SK-N-SH (cell line): ENCODE data around the gene PBX1. TPM values are rescaled to one million over a fixed set of nuclear protein-coding genes. Genes with fewer than 3 reads are reported as not detected.

Experiments
- CTCF ChIA-PET: fragments of 300-600, 350-600 bp; formaldehyde crosslinking; extraction: SDS; loops from one replicate; lab custom pipeline; 2021; lab: Yijun Ruan, JAX
- POLR2A ChIA-PET: fragments of 350-600 bp; sonication (Branson Sonifier 250); formaldehyde crosslinking; extraction: SDS; loops from one replicate; lab custom pipeline; 2020; ENCODE audit warnings: antibody characterized with exemption, inconsistent platforms; lab: Yijun Ruan, JAX
- DNase-seq: peaks from one replicate; pipeline ENCODE4 v3.0.0; 2012
- H2AFZ ChIP-seq: fragments of 200-600 bp; sonication (generic); 2 replicates; pipeline ENCODE4 v1.8.1; 2016; ENCODE audit warnings: antibody characterized with exemption, mild to moderate bottlenecking, low read depth
- H3F3A ChIP-seq: fragments of 200-600 bp; sonication (generic); replicated peaks from 2 replicates; pipeline ENCODE3; 2016; ENCODE audit warnings: antibody characterized with exemption, mild to moderate bottlenecking; ENCODE audit not compliant: insufficient read depth
- H3K27ac ChIP-seq, 2 experiments: fragments of 200-500 bp in 1 of 2; fragments of 200-600 bp in 1 of 2; sonication (Bioruptor generic) in 1 of 2; sonication (generic), shearing (Covaris generic) in 1 of 2; 2 replicates each; pipeline versions ENCODE4 v1.5.1 to v1.6.1; 2014 to 2016; ENCODE audit warnings: low read depth in 2 of 2, inconsistent platforms in 1 of 2, low read length in 1 of 2, mild to moderate bottlenecking in 1 of 2, mixed read lengths in 1 of 2
- H3K27me3 ChIP-seq: fragments of 200-600 bp; sonication (generic), shearing (Covaris generic); 2 replicates; pipeline ENCODE4 v1.6.1; 2016; ENCODE audit warnings: mixed run types; ENCODE audit not compliant: insufficient read depth
- H3K36me3 ChIP-seq, 2 experiments: fragments of 200-500 bp in 1 of 2; fragments of 200-600 bp in 1 of 2; sonication (Bioruptor generic) in 1 of 2; sonication (generic) in 1 of 2; replicated peaks in 1 of 2; 2 replicates each; pipeline versions ENCODE3 to v1.5.1; 2014 to 2016; ENCODE audit warnings: low read length in 1 of 2, mild to moderate bottlenecking in 1 of 2; ENCODE audit not compliant: insufficient read depth in 2 of 2, control insufficient read depth in 1 of 2
- H3K4me1 ChIP-seq, 2 experiments: fragments of 200-500 bp in 1 of 2; fragments of 200-600 bp in 1 of 2; sonication (Bioruptor generic) in 1 of 2; sonication (generic), shearing (Covaris generic) in 1 of 2; 2 replicates each; pipeline versions ENCODE4 v1.5.1 to v1.6.1; 2014 to 2016; ENCODE audit warnings: low read depth in 1 of 2, low read length in 1 of 2, mixed run types in 1 of 2; ENCODE audit not compliant: insufficient read depth in 2 of 2, control insufficient read depth in 1 of 2
- H3K4me2 ChIP-seq: fragments of 200-600 bp; sonication (generic), shearing (Covaris generic); 2 replicates; pipeline ENCODE4 v1.6.1; 2017; ENCODE audit warnings: mixed run types
- H3K4me3 ChIP-seq, 2 experiments: fragments of 200-500 bp in 1 of 2; fragments of 200-600 bp in 1 of 2; sonication (Bioruptor generic) in 1 of 2; sonication (generic), shearing (Covaris generic) in 1 of 2; 2 replicates each; pipeline versions ENCODE4 v1.5.1 to v1.8.1; 2014 to 2016; ENCODE audit warnings: low read depth in 2 of 2, inconsistent platforms in 1 of 2, low read length in 1 of 2, mild to moderate bottlenecking in 1 of 2, mixed read lengths in 1 of 2, moderate library complexity in 1 of 2
- H3K79me2 ChIP-seq: fragments of 200-600 bp; sonication (generic); 2 replicates; pipeline ENCODE4 v1.8.1; 2017; ENCODE audit warnings: mild to moderate bottlenecking; ENCODE audit not compliant: insufficient read depth
- H3K9ac ChIP-seq: fragments of 200-600 bp; sonication (generic); 2 replicates; pipeline ENCODE4 v1.6.1; 2017; ENCODE audit warnings: mixed run types
- H3K9me2 ChIP-seq: fragments of 200-600 bp; sonication (generic); 2 replicates; pipeline ENCODE4 v1.6.1; 2017; ENCODE audit warnings: mixed run types
- H3K9me3 ChIP-seq: fragments of 200-600 bp; sonication (generic); 2 replicates; pipeline ENCODE4 v1.6.1; 2017; ENCODE audit warnings: mixed run types, mild to moderate bottlenecking, moderate library complexity
- H4K20me1 ChIP-seq: fragments of 200-600 bp; sonication (generic); 2 replicates; pipeline ENCODE4 v1.6.1; 2017; ENCODE audit warnings: mild to moderate bottlenecking, mixed run types; ENCODE audit not compliant: insufficient read depth
- ELF1 ChIP-seq: IDR thresholded peaks from 2 replicates; pipeline ENCODE4 v1.4.0; 2012
- FOSL2 ChIP-seq: IDR thresholded peaks from 2 replicates; pipeline ENCODE4 v1.4.0; 2012; ENCODE audit warnings: low read depth, mild to moderate bottlenecking, moderate library complexity, borderline replicate concordance
- FOXJ3 ChIP-seq: sonication (generic); formaldehyde crosslinking; IDR thresholded peaks from 2 replicates; pipeline ENCODE4 v1.5.1; 2020; ENCODE audit warnings: mild to moderate bottlenecking, missing genetic modification reagents
- GABPA ChIP-seq: IDR thresholded peaks from 2 replicates; pipeline ENCODE4 v1.4.0; 2012; ENCODE audit warnings: low read depth, mild to moderate bottlenecking
- GATA2 ChIP-seq: sonication (generic); formaldehyde crosslinking; IDR thresholded peaks from 2 replicates; pipeline ENCODE4 v1.5.0; 2020; ENCODE audit warnings: mild to moderate bottlenecking, missing genetic modification reagents
- IRF3 ChIP-seq: fragments of 150-350 bp; IDR thresholded peaks from 2 replicates; pipeline ENCODE4 v1.6.1; 2016; ENCODE audit warnings: mild to moderate bottlenecking, low read depth, low read length
- JUND ChIP-seq: IDR thresholded peaks from 2 replicates; pipeline ENCODE4 v1.4.0; 2012
- MAX ChIP-seq: IDR thresholded peaks from 2 replicates; pipeline ENCODE4 v1.4.0; 2012; ENCODE audit warnings: low read depth
- MEF2A ChIP-seq: IDR thresholded peaks from 2 replicates; pipeline ENCODE4 v1.4.0; 2012; ENCODE audit warnings: low read depth, borderline replicate concordance
- PBX3 ChIP-seq: IDR thresholded peaks from 2 replicates; pipeline ENCODE4; 2012
- POLR2AphosphoS5 ChIP-seq: IDR thresholded peaks from 2 replicates; pipeline ENCODE4 v1.6.1; 2012; ENCODE audit warnings: low read depth, low read length
- RAD21 ChIP-seq: IDR thresholded peaks from 2 replicates; pipeline ENCODE4 v1.6.1; 2012; ENCODE audit warnings: mild to moderate bottlenecking, low read length
- RCOR1 ChIP-seq: fragments of 150-350 bp; IDR thresholded peaks from 2 replicates; pipeline ENCODE4 v1.6.1; 2017; ENCODE audit warnings: antibody characterized with exemption, low read length
- RXRA ChIP-seq: IDR thresholded peaks from 2 replicates; pipeline ENCODE4 v1.4.0; 2012; ENCODE audit warnings: low read depth, mild to moderate bottlenecking, borderline replicate concordance
- SIN3A ChIP-seq: IDR thresholded peaks from 2 replicates; pipeline ENCODE4 v1.6.1; 2012; ENCODE audit warnings: low read depth, mild to moderate bottlenecking, low read length, moderate library complexity, borderline replicate concordance
- SMC3 ChIP-seq: IDR thresholded peaks from 2 replicates; pipeline ENCODE4 v1.6.1; 2012; ENCODE audit warnings: low read depth, low read length, improper control_type of control experiment
- TAF1 ChIP-seq: IDR thresholded peaks from 2 replicates; pipeline ENCODE4 v1.6.1; 2012; ENCODE audit warnings: low read depth, mild to moderate bottlenecking, low read length, moderate library complexity, borderline replicate concordance
- TCF12 ChIP-seq: IDR thresholded peaks from 2 replicates; pipeline ENCODE4 v1.4.0; 2012
- TEAD4 ChIP-seq: IDR thresholded peaks from 2 replicates; pipeline ENCODE4 v1.4.0; 2012; ENCODE audit warnings: mild to moderate bottlenecking, borderline replicate concordance; ENCODE audit not compliant: insufficient read depth
- USF1 ChIP-seq: IDR thresholded peaks from 2 replicates; pipeline ENCODE4 v1.4.0; 2012; ENCODE audit warnings: low read depth, borderline replicate concordance
- USF2 ChIP-seq: fragments of 150-350 bp; IDR thresholded peaks from 2 replicates; pipeline ENCODE4 v1.6.1; 2017; ENCODE audit warnings: antibody characterized with exemption, low read length, low read depth, borderline replicate concordance
- YY1 ChIP-seq: IDR thresholded peaks from 2 replicates; pipeline ENCODE4 v1.4.0; 2012; ENCODE audit warnings: low read depth, mild to moderate bottlenecking
- WGBS: methylation state at CpG from one replicate; pipeline ENCODE4 v1.1.6; 2017; ENCODE audit warnings: low lambda C conversion rate; 5-methylcytosine and 5-hydroxymethylcytosine counted together
- polyA plus RNA-seq, 3 experiments: library from polyadenylated mRNA; depleted of rRNA; stranded (reverse); fragments of >200 nt; gene quantifications; 2 replicates each; pipeline ENCODE4 v1.2.3, GENCODE V29; 2012

The PBX1 gene
- polyA plus RNA-seq, 1 of the 3 experiments (the other 2 are of a cell fraction), result 27.0 TPM

GRCh38 chr1:164864161-164864560 lies 305.2 kb downstream of the PBX1 start (continued):
- TF ChIP-seq SIN3A (no peak), USF2 (no peak), FOXJ3 (CRISPR knock-in tag) (no peak), TAF1 (no peak), RXRA (no peak), ELF1 (no peak), IRF3 (no peak)

- Histone ChIP-seq H3K27me3 (no peaks in the 10 kb centered on the region), H4K20me1 (no peaks in the 10 kb centered on the region), H3K9me2 (no peaks in the 10 kb centered on the region), H3K36me3 (no peaks in the 10 kb centered on the region), H3K4me3 (no peak overlapping the region), H3F3A (no peaks in the 10 kb centered on the region), H3K9me3 (no peaks in the 10 kb centered on the region), H3K4me1 (peaks cover 0 to 2% of the 10 kb centered on the region in 2 experiments; a peak in 1 of 4 replicates), H3K27ac (no peak overlapping the region), H3K4me2 (no peak overlapping the region), H3K9ac (no peak overlapping the region), H3K79me2 (no peaks in the 10 kb centered on the region), H2AFZ (no peak overlapping the region)
- 26% methylated on average over 4 of the region's 4 CpGs for WGBS
- POLR2A ChIA-PET, result no interaction called here
- CTCF ChIA-PET, result no interaction called here
- TF ChIP-seq TCF12 (no peak), FOSL2 (no peak), TAF1 (no peak), MAX (no peak), POLR2AphosphoS5 (no peak), SMC3 (no peak), PBX3 (no peak), IRF3 (no peak), GABPA (no peak), TEAD4 (no peak), USF1 (no peak), FOXJ3 (CRISPR knock-in tag) (no peak), GATA2 (CRISPR knock-in tag) (no peak), RCOR1 (no peak), JUND (no peak), SIN3A (no peak), MEF2A (no peak), RAD21 (no peak), YY1 (no peak)
- DNase-seq, result no peak
Measured at GRCh38 chr1:164865385-164865784, 306.4 kb downstream of the PBX1 start.
